ENCODE measurements around the gene P3R3URF. TPM values are rescaled to one million over a fixed set of nuclear protein-coding genes. Genes with fewer than 3 reads are reported as not detected.

P3R3URF gene
- total and polyA plus RNA-seq, 12 donors = not detected

DNA sequence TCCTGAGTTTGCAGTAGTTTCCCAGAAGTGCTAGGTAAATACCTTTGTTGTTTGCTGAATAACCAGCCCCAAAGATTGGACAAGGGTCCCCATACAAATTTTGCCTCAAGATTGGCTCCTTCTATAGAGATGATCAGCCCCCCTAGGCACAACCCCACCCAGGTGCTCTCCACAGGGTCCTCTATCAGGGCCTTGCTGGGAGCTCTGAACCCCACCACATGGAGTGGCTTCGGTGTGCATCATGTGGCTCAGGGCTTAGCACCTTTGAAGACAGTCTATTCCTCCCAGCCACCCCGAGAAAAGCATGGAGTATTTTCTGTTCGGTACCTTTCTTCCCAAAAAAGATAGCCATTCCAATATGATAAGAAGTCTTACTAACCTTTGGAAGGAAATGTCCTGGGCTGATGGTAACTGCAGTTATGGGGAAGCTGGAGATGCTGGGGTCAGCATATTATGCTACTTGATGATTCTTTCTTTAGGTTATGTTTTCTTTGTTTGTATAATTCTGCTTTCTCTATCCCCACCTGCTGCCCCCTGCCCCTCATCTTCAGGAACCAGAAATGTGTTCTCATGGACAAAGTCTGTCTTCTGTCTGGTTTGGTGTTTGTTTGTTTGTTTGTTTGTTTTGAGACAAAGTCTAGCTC is 6.4 kb downstream of the P3R3URF start:
- H3K4me3 ChIP-seq = no peak overlapping the region
- H3K27me3 ChIP-seq = peaks cover 0 to 26% (median 0%) of the 10 kb centered on the region in 7 donors
- 95% methylated on average over 3 of the region's 3 CpGs for WGBS, 2 donors
- H3K36me3 ChIP-seq = no peaks in the 10 kb centered on the region
- TF ChIP-seq, protein P1, sequence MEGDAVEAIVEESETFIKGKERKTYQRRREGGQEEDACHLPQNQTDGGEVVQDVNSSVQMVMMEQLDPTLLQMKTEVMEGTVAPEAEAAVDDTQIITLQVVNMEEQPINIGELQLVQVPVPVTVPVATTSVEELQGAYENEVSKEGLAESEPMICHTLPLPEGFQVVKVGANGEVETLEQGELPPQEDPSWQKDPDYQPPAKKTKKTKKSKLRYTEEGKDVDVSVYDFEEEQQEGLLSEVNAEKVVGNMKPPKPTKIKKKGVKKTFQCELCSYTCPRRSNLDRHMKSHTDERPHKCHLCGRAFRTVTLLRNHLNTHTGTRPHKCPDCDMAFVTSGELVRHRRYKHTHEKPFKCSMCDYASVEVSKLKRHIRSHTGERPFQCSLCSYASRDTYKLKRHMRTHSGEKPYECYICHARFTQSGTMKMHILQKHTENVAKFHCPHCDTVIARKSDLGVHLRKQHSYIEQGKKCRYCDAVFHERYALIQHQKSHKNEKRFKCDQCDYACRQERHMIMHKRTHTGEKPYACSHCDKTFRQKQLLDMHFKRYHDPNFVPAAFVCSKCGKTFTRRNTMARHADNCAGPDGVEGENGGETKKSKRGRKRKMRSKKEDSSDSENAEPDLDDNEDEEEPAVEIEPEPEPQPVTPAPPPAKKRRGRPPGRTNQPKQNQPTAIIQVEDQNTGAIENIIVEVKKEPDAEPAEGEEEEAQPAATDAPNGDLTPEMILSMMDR (IDR thresholded peaks at IDR 0.05) = no peak
- peaks cover 26 to 85% (median 70%) of the 10 kb centered on the region in 9 donors for H3K4me1 ChIP-seq
- intact Hi-C loops (cut with DNase I) = loop anchor here in 4 of 10 donors (2.0 to 10.0 kb wide), 3 partner anchors 37 to 55 kb away; partner anchors contain the start of gene PIK3R3 (in 3 of the 4)
- H3K27ac ChIP-seq = peak overlapping the region in 6 of 10 donors; percentile 77 to 93 (median 84)
- H3K9me3 ChIP-seq = no peaks in the 10 kb centered on the region
- ATAC-seq (no peak), DNase-seq (no peak)

DNA sequence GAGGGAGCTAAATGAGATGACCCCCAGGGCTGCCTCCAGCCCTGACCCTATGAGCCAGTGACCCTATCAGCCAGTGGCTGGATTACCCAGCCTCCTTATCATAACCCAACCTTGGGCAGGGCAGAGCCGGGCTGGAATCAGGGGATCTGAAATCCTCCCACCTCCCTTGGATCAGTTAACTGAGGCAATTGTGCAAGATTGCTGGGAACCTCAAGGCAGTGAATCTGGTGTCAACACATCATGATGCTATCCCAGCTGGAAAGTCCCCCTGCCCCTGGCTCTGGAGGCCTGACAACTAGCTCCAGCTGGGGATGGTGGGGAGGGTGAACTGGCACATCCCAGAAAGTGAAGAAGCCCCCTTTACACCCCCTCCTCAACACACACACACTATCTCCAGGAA is 7.8 kb downstream of the P3R3URF start:
- no peak overlapping the region for H3K4me3 ChIP-seq
- no peaks in the 10 kb centered on the region for H3K36me3 ChIP-seq
- H3K27me3 ChIP-seq = peaks cover 0 to 26% (median 0%) of the 10 kb centered on the region in 7 donors
- WGBS, 2 donors = 72 to 93% methylated on average over 1 of the region's 1 CpG
- peaks cover 20 to 71% (median 56%) of the 10 kb centered on the region in 9 donors for H3K4me1 ChIP-seq
- no peak for DNase-seq
- intact Hi-C loops (cut with DNase I) = loop anchor here in 1 of 10 donors (5.0 kb wide), 1 partner anchor 36 kb away; the partner anchor contains the start of gene PIK3R3
- no peak for ATAC-seq
- TF ChIP-seq, protein P1 (IDR thresholded peaks at IDR 0.05) = no peak
- H3K27ac ChIP-seq = peak overlapping the region in 8 of 10 donors; percentile 53 to 96 (median 90)
- H3K9me3 ChIP-seq = no peaks in the 10 kb centered on the region

DNA sequence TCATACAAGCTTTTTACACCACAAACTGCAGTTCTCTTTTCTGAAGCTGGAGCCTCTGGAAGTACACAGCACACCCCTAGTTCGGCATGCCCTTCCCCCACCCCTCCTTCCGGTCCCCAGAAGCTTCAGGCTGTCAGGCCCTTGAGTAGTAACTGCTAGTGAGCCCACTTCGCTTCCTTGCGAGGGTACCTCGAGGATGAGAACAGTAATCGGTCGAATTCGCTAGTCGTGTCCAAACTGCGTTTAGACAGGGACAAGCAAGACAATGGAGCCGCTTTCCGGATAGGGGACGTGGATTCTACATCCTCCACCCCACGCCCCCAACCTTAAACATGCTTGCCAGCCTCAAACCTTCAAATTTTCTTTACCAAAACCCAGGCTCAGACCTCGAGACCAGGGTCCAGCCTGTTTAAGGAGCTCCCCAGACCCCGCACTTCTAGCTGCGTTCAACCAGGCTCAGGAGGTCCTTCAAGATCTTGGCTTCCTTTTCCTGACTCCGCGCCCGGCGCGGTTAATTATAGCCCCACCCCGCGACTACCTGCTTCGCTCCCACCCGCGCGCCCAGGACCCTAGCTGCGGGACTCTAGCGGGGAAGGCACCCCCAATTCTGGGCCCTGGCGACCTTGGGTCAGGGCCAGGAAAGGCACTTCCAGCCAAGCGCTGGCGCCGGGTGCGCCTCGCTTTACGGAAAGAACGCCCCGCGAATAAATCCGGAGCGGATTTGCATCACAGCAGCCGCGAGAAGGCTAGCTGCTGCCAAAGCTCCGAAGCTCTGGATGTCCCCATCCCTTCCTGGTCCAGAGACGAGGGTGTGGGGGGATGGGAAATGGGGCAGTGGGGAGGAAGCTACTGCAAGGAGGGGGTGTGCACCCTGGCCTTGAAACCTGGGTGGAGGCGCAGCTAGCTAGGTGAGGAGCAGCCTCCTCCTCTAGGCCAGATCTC is 9.5 kb downstream of the P3R3URF start:
- Histone ChIP-seq H3K27ac (peak overlapping the region; percentile 86 to 96 (median 92)), H3K4me1 (peaks cover 9 to 54% (median 39%) of the 10 kb centered on the region in 9 donors), H3K36me3 (no peaks in the 10 kb centered on the region), H3K9me3 (no peaks in the 10 kb centered on the region), H3K4me3 (peak overlapping the region; percentile 20 to 58 (median 52)), H3K27me3 (peaks cover 0 to 26% (median 0%) of the 10 kb centered on the region in 7 donors)
- TF ChIP-seq, protein P1 (IDR thresholded peaks at IDR 0.05) = no peak
- DNase-seq (peak; percentile 74 to 86), ATAC-seq (peak; percentile 72 to 91 (median 85))
- 10 to 12% methylated on average over 47 of the region's 47 CpGs for WGBS, 2 donors
- intact Hi-C loops (cut with DNase I) = loop anchor here in 3 of 10 donors (1.0 to 5.0 kb wide), 3 partner anchors 16 to 34 kb away; partner anchors contain the start of gene PIK3R3 (in 3 of the 3)

DNA sequence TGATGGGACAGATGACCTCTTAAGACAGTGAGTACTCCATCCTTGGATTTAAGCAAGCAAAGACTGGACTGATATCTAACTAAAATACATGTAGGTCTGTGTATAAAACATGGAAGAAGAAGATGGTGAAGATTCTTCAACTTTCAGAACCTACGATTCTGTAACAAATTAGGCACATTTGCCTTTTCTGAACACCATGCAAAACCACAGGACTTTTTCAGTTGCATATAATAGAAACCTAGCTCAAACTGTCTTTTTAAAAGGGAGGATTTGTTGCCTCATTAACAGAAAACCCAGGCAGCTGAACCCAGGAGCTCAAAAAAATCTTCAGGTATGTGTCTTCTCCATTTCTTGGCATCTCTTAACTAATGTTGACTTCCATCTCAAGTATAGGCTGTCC is 16.1 kb downstream of the P3R3URF start:
- H3K36me3 ChIP-seq = no peaks in the 10 kb centered on the region
- DNase-seq (no peak), ATAC-seq (no peak)
- intact Hi-C loops (cut with DNase I) = no loop called here
- no peaks in the 10 kb centered on the region for H3K9me3 ChIP-seq
- no peaks in the 10 kb centered on the region for H3K27me3 ChIP-seq
- H3K4me3 ChIP-seq = no peak overlapping the region
- 89 to 93% methylated on average over 1 of the region's 1 CpG for WGBS, 2 donors
- TF ChIP-seq, protein P1 (IDR thresholded peaks at IDR 0.05) = no peak
- H3K27ac ChIP-seq = no peak overlapping the region
- peaks cover 0 to 3% (median 0%) of the 10 kb centered on the region in 9 donors for H3K4me1 ChIP-seq
